NT2/D1 (cell line): ENCODE results near the gene ACVR1.

Source experiments
- DNase-seq: peaks from one replicate; pipeline ENCODE4 v3.0.0-alpha.2; 2011; ENCODE audit warnings: low read depth, low spot score
- H3K27me3 ChIP-seq: 2 replicates; pipeline ENCODE4 v1.6.0; 2011; ENCODE audit warnings: mild to moderate bottlenecking; ENCODE audit not compliant: insufficient read length, insufficient read depth
- H3K36me3 ChIP-seq: 2 replicates; pipeline ENCODE4 v1.6.1; 2011; ENCODE audit warnings: mild to moderate bottlenecking, low read length, mixed read lengths; ENCODE audit not compliant: insufficient read depth, insufficient read length
- H3K4me1 ChIP-seq: 2 replicates; pipeline ENCODE4 v1.5.1; 2011; ENCODE audit not compliant: insufficient read depth, insufficient read length
- H3K4me3 ChIP-seq: 2 replicates; pipeline ENCODE4 v1.5.1; 2011; ENCODE audit warnings: low read depth; ENCODE audit not compliant: insufficient read length
- H3K9ac ChIP-seq: 2 replicates; pipeline ENCODE4 v1.6.0; 2011; ENCODE audit warnings: low read depth; ENCODE audit not compliant: insufficient read length
- H3K9me3 ChIP-seq: 2 replicates; pipeline ENCODE4 v1.5.1; 2011; ENCODE audit warnings: mild to moderate bottlenecking, low read length; ENCODE audit not compliant: insufficient read depth
- SUZ12 ChIP-seq: IDR thresholded peaks from 2 replicates; pipeline ENCODE4 v1.6.1; 2011; ENCODE audit not compliant: insufficient read length, insufficient read depth; ENCODE audit errors: extremely low read depth
- YY1 ChIP-seq: IDR thresholded peaks from 2 replicates; pipeline ENCODE4 v1.6.1; 2011; ENCODE audit not compliant: insufficient read length, insufficient read depth
- ZNF274 ChIP-seq: IDR thresholded peaks from 2 replicates; pipeline ENCODE4 v1.6.1; 2011; ENCODE audit warnings: mild to moderate bottlenecking, low read depth, low read length

Gene ACVR1

GRCh38 chr2:157789256-157789655, 86.9 kb downstream of the ACVR1 start:
- H3K27me3 ChIP-seq: no peaks in the 10 kb centered on the region
- no peak for DNase-seq
- no peaks in the 10 kb centered on the region for H3K4me1 ChIP-seq
- H3K36me3 ChIP-seq: peaks cover 4% of the 10 kb centered on the region
- H3K9me3 ChIP-seq: no peaks in the 10 kb centered on the region
- no peak overlapping the region for H3K4me3 ChIP-seq
- H3K9ac ChIP-seq: no peak overlapping the region
- TF ChIP-seq SUZ12 (no peak), YY1 (no peak), ZNF274 (no peak)

GRCh38 chr2:157788201-157788600, 87.9 kb downstream of the ACVR1 start:
- Histone ChIP-seq H3K9me3 (no peaks in the 10 kb centered on the region), H3K36me3 (peaks cover 4% of the 10 kb centered on the region), H3K4me1 (no peaks in the 10 kb centered on the region), H3K9ac (no peak overlapping the region), H3K27me3 (no peaks in the 10 kb centered on the region), H3K4me3 (no peak overlapping the region)
- TF ChIP-seq SUZ12: no peak
- TF ChIP-seq YY1: no peak
- TF ChIP-seq ZNF274: no peak
- no peak for DNase-seq

- Histone ChIP-seq H3K9me3 (no peaks in the 10 kb centered on the region), H3K9ac (no peak overlapping the region), H3K4me1 (no peaks in the 10 kb centered on the region), H3K4me3 (no peak overlapping the region), H3K36me3 (peaks cover 4% of the 10 kb centered on the region), H3K27me3 (no peaks in the 10 kb centered on the region)
- no peak for DNase-seq
- TF ChIP-seq SUZ12 (no peak), YY1 (no peak), ZNF274 (no peak)
These were observed 88.7 kb downstream of the ACVR1 start for GRCh38 chr2:157787364-157787938.

- no peak overlapping the region for H3K4me3 ChIP-seq
- no peak for TF ChIP-seq YY1
- TF ChIP-seq ZNF274: no peak
- no peak for TF ChIP-seq SUZ12
- H3K27me3 ChIP-seq: no peaks in the 10 kb centered on the region
- no peaks in the 10 kb centered on the region for H3K4me1 ChIP-seq
- peaks cover 4% of the 10 kb centered on the region for H3K36me3 ChIP-seq
- DNase-seq: no peak
- no peaks in the 10 kb centered on the region for H3K9me3 ChIP-seq
- H3K9ac ChIP-seq: no peak overlapping the region
These were observed 89.3 kb downstream of the ACVR1 start for GRCh38 chr2:157786663-157787363.

GRCh38 chr2:157785866-157786662, 90.1 kb downstream of the ACVR1 start:
- no peak for TF ChIP-seq YY1
- TF ChIP-seq ZNF274: no peak
- no peak for TF ChIP-seq SUZ12
- no peak overlapping the region for H3K4me3 ChIP-seq
- H3K36me3 ChIP-seq: peaks cover 4% of the 10 kb centered on the region
- H3K9me3 ChIP-seq: no peaks in the 10 kb centered on the region
- no peaks in the 10 kb centered on the region for H3K27me3 ChIP-seq
- H3K4me1 ChIP-seq: no peaks in the 10 kb centered on the region
- DNase-seq: no peak
- no peak overlapping the region for H3K9ac ChIP-seq

GRCh38 chr2:157785200-157785599, 90.9 kb downstream of the ACVR1 start:
- Histone ChIP-seq H3K4me1 (no peaks in the 10 kb centered on the region), H3K36me3 (peaks cover 5% of the 10 kb centered on the region), H3K4me3 (no peak overlapping the region), H3K27me3 (no peaks in the 10 kb centered on the region), H3K9me3 (no peaks in the 10 kb centered on the region), H3K9ac (no peak overlapping the region)
- TF ChIP-seq SUZ12 (no peak), ZNF274 (no peak), YY1 (no peak)
- no peak for DNase-seq

GRCh38 chr2:157784823-157785175, 91.3 kb downstream of the ACVR1 start:
- H3K9ac ChIP-seq: no peak overlapping the region
- no peak for TF ChIP-seq ZNF274
- no peak for TF ChIP-seq SUZ12
- no peak for TF ChIP-seq YY1
- no peaks in the 10 kb centered on the region for H3K9me3 ChIP-seq
- peaks cover 6% of the 10 kb centered on the region for H3K36me3 ChIP-seq
- no peaks in the 10 kb centered on the region for H3K4me1 ChIP-seq
- no peak overlapping the region for H3K4me3 ChIP-seq
- DNase-seq: no peak
- no peaks in the 10 kb centered on the region for H3K27me3 ChIP-seq
